Measurements from ENCODE around the gene ATP2B2.

The ATP2B2 gene

DNA sequence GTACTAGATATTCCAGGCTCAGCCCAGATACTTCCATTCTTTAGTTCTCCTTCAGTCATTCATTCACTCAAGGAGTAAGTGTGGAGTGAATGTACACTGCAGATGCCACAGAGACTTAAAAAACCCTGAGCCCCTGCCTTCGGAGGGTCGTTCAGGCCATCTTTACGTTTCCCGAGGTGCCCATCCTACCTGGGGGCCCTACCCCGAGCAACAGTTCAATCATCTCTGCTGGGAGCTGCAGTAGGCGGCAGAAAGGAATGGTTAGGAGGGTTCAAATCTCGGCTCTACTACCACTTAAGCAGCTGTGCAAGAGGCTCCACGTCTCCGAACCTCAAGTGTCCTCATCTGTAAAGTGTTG, 185.1 kb downstream of the ATP2B2 start:
- no peak for DNase-seq (ENCODE audit: extremely low read depth, low read depth)
- TF ChIP-seq, protein P1, sequence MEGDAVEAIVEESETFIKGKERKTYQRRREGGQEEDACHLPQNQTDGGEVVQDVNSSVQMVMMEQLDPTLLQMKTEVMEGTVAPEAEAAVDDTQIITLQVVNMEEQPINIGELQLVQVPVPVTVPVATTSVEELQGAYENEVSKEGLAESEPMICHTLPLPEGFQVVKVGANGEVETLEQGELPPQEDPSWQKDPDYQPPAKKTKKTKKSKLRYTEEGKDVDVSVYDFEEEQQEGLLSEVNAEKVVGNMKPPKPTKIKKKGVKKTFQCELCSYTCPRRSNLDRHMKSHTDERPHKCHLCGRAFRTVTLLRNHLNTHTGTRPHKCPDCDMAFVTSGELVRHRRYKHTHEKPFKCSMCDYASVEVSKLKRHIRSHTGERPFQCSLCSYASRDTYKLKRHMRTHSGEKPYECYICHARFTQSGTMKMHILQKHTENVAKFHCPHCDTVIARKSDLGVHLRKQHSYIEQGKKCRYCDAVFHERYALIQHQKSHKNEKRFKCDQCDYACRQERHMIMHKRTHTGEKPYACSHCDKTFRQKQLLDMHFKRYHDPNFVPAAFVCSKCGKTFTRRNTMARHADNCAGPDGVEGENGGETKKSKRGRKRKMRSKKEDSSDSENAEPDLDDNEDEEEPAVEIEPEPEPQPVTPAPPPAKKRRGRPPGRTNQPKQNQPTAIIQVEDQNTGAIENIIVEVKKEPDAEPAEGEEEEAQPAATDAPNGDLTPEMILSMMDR (IDR thresholded peaks at IDR 0.05; ENCODE audit: low read depth, low read length): no peak

DNA sequence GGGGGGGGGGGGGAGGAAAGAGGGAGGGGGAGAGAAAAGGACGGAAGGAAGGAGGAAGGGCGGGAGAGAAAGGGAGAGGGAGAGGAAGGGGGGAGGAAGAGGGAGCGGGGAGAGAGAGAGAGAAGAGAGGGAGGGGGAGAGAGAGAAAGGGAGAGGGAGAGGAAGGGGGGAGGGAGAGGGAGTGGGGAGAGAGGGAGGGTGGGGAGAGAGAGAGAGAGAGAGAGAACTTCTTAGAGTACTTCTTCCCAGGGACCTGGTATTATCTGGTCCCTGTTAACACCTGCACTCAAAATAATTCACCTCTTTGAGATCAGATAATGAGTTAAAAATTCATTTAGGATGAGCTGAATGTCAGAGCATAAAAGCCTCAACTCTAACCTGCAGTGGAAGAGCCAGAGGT, 185.6 kb downstream of the ATP2B2 start:
- TF ChIP-seq, protein P1 (IDR thresholded peaks at IDR 0.05; ENCODE audit: low read depth, low read length): no peak
- DNase-seq (ENCODE audit: extremely low read depth, low read depth): no peak

DNA sequence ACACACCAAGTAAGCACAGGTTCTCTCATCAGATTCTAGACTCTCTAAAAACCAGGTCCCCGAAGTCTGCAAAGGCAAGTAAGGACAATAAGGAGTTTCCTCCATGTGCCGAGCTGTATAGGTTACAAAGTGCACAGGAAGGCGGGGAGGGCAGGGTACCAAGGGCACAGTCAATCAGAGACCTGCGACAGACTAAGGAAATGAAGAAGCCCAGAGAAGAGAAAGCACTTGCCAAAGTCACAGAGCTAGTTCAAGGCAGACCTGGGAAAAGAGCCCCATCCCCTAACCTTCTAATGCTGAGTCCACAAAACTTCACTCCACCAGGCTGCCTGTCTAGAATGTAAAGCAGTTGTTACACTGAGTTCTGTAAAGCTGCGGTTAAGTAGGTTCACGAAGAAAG, 186.1 kb downstream of the ATP2B2 start:
- TF ChIP-seq, protein P1 (IDR thresholded peaks at IDR 0.05; ENCODE audit: low read depth, low read length): no peak
- DNase-seq (ENCODE audit: extremely low read depth, low read depth): no peak

DNA sequence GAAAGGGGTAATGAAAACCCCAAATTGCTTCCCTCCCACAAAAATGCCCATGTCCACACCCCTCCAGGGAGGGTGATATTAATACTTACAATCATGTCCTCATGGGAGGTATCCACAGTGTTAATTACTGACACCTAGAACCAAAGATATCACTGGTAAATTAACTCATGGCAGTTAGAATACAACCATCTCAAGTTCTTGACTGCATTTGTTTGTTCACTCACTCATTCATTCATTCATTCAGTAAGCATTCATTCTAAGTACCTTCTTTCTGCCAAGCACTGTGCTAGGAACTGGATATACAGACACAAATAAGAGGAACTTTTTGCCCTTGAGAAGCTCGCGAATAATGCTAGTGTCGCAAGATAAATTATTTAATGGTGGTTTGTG, 187.4 kb downstream of the ATP2B2 start:
- no peak for DNase-seq (ENCODE audit: extremely low read depth, low read depth)
- TF ChIP-seq, protein P1 (IDR thresholded peaks at IDR 0.05; ENCODE audit: low read depth, low read length): no peak

DNA sequence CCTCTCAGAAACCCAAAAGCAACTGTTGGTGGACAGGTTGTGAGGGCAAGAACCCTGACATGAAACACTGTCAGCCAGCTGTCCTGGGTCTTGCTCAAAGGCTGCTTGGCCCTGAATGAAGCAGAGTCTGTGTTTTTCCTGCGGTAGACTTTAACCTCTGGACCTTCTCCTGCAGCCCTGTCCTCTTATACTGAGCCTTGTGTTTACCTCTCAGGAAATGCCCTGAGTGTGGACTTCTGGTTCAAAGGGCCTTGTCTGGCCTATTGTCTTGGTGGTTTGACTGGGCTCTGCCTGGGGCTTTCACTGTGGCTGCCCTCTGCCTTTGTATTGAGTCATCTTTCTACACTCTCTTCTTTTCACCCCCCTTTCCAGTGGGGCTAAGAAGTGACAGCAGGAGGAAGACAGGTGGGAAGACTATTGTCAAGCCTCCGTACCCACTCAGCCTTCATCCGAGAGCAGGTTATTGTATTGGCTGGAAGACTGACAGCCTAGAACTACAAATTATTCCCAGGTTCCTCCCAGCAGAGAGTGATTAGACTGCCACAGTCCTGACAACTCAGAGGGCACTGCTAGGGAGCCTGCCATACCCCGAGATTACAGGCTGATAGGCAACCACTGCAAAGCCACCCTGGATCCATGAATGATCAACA, 187.9 kb downstream of the ATP2B2 start:
- DNase-seq (ENCODE audit: extremely low read depth, low read depth): no peak
- TF ChIP-seq, protein P1 (IDR thresholded peaks at IDR 0.05; ENCODE audit: low read depth, low read length): no peak

DNA sequence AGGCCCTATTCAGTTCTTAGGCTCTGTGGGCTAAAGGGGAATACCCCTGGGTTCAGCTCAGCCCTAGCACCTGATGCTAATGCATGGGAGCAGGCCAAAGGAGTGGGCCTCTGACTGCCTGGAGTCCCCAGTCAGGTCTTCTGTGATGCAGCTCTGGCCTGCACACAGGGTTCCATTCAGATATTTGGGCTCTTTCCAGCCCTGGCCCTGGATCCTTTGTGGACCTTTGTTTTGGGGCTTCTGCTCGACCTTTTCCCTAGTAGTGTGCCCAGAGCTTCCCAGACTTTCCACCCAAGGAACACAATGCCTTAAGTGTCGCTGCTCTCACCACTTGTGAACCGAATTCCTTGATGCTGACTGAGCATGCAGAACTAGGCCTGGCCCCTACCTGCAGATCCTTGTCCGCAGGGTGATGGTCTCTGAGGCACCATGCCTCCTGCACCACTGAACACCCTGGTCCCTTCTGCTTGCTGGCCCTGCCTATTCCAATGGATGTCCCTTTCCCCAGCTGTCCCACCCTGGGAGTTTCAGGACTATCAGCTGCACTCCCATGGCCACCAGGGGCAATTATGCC, 189.5 kb downstream of the ATP2B2 start:
- DNase-seq (ENCODE audit: extremely low read depth, low read depth): no peak
- TF ChIP-seq, protein P1 (IDR thresholded peaks at IDR 0.05; ENCODE audit: low read depth, low read length): no peak

DNA sequence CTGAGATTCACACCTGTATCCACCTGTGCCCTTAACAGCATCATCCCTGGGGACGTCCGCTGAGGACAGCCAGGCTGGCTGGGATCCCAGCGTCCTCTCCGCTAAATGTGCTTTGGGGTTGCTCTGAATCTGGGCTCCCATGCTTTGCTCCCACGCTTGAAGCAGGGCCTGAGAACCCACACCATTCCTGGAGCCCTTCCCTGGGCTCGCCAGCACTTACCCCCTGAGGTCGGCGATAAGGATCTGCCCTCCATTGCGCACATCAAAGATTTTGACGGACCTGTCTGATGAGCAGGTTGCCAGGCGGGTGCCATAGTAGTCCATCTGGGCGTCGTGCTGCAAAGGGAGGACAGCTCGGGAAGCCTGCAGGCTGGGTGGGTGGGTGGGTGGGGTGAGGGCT, 190.3 kb downstream of the ATP2B2 start:
- no peak for DNase-seq (ENCODE audit: extremely low read depth, low read depth)
- TF ChIP-seq, protein P1 (IDR thresholded peaks at IDR 0.05; ENCODE audit: low read depth, low read length): no peak

All from AG09319 (cell line).